Measurements from ENCODE around the gene SLC27A4.

- no peak for TF ChIP-seq CTCF (IDR thresholded peaks at IDR 0.05)
- no peak for TF ChIP-seq POLR2A (IDR thresholded peaks at IDR 0.05)
Measured at GRCh38 chr9:128362774-128363173, 22.4 kb downstream of the SLC27A4 start.

Data from uterus (tissue), 2 donors.